ENCODE data around the gene ZFPM1.

GRCh38 chr16:88505405-88506082, 52.5 kb downstream of the ZFPM1 start:
- TF ChIP-seq CTCF (conservative IDR thresholded peaks at IDR 0.05; ENCODE audit: low read length) (peak; percentile 76), EZH2phosphoT487 (IDR thresholded peaks at IDR 0.05; ENCODE audit: borderline replicate concordance, low read depth, low read length) (no peak)

All from OCI-LY7 (cell line).